ENCODE results near the gene NUBPL.

- TF ChIP-seq, protein P1, sequence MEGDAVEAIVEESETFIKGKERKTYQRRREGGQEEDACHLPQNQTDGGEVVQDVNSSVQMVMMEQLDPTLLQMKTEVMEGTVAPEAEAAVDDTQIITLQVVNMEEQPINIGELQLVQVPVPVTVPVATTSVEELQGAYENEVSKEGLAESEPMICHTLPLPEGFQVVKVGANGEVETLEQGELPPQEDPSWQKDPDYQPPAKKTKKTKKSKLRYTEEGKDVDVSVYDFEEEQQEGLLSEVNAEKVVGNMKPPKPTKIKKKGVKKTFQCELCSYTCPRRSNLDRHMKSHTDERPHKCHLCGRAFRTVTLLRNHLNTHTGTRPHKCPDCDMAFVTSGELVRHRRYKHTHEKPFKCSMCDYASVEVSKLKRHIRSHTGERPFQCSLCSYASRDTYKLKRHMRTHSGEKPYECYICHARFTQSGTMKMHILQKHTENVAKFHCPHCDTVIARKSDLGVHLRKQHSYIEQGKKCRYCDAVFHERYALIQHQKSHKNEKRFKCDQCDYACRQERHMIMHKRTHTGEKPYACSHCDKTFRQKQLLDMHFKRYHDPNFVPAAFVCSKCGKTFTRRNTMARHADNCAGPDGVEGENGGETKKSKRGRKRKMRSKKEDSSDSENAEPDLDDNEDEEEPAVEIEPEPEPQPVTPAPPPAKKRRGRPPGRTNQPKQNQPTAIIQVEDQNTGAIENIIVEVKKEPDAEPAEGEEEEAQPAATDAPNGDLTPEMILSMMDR (conservative IDR thresholded peaks at IDR 0.05 in 1 of 2, IDR thresholded peaks at IDR 0.05 in 1 of 2; ENCODE audit: extremely low read depth in 1 of 2, insufficient read depth in 1 of 2, low read depth in 1 of 2, low read length in 2 of 2) = no peak
- TF ChIP-seq EZH2 (IDR thresholded peaks at IDR 0.05; ENCODE audit: borderline replicate concordance, low read length) = no peak
These were observed 157.4 kb downstream of the NUBPL start for GRCh38 chr14:31718585-31718984.

Measured in mammary epithelial cell (primary cell).